HG03354 (cell line): ENCODE results near the gene ENG.

Experiments used
- ATAC-seq: cut with Tn5 transposase; IDR thresholded peaks from one replicate; pipeline ENCODE4 v1.9.1; 2021; ENCODE audit warnings: mild to moderate bottlenecking; ENCODE audit not compliant: unreplicated experiment, poor library complexity, severe bottlenecking

Gene ENG

DNA sequence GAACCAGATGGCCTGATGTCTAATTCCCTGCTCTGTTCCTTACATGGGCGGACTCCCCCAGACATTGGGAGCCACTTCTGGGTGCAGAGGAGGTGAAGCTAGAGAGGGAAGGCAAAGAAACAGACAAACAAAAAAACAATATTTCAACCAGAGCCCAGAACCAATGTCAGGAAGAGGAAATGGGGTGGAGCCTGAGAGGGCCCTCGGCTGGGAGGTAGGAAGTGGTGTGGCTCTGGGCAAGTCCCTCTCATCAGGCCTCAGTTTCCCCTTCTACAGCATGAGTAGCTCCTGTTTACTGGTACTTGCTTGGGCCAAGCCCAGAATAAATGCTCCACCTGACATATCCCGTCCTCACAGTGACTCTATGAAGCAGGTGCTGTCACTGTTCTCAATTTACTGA, 87.0 kb downstream of the ENG start:
- ATAC-seq: no peak

DNA sequence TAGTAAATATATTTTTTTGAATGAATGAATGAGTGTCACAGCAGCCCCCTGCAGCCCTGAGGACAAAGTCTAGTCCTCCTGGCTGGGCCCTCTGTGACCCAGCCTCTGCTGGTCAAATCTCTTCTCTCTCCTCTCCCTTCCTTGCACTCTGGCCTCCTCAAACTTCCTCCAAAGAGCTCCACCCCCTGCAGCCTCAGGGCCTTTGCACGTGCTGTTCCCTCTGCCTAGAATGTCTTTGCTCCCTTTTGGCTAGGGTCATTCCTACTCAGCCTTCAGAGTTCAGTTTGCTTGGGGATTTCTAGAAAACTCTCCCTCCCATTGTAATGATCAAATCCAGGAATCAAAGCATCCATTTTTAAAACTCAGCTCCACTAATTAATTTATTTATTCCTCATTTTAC, 89.0 kb downstream of the ENG start:
- no peak for ATAC-seq
